ENCODE results near the gene NGF. TPM values are rescaled to one million over a fixed set of nuclear protein-coding genes. Genes with fewer than 3 reads are reported as not detected.

The NGF gene
- total RNA-seq, 2 experiments from 2014 or later: not detected

DNA sequence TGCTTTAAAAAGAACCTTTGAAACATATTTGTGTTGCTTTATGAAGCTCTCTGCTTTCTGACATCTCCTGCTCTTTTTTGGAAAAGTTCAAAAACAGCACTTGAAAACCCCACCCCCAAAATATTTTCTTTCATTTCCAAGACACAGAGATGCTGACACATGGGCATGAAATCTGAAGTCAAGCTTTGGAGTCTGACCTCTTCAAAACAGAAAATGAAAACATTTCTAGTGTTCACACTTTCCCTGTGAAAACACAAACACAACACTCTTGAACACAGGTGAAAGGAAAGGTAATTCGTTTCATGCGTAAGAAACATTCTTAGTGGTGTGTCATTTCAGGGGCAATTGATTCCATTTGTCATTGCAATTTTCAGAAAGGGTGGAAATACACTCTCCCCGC lies 10.8 kb downstream of the NGF start:
- H3K4me1 Mint-ChIP-seq: no peaks in the 10 kb centered on the region
- H3K9me3 Mint-ChIP-seq: no peaks in the 10 kb centered on the region
- no peak for DNase-seq
- no peak overlapping the region for H3K27ac Mint-ChIP-seq
- ChIA-PET POLR2A (no interaction called here), CTCF (no interaction called here)
- H3K4me3 Mint-ChIP-seq: no peak overlapping the region
- no peaks in the 10 kb centered on the region for H3K36me3 Mint-ChIP-seq (ENCODE audit: low read depth)
- peaks cover 1% of the 10 kb centered on the region for H3K27me3 Mint-ChIP-seq

GRCh38 chr1:115326419-115326818 lies 11.6 kb downstream of the NGF start:
- no peak for DNase-seq
- CTCF ChIA-PET: no interaction called here
- POLR2A ChIA-PET: no interaction called here

DNA sequence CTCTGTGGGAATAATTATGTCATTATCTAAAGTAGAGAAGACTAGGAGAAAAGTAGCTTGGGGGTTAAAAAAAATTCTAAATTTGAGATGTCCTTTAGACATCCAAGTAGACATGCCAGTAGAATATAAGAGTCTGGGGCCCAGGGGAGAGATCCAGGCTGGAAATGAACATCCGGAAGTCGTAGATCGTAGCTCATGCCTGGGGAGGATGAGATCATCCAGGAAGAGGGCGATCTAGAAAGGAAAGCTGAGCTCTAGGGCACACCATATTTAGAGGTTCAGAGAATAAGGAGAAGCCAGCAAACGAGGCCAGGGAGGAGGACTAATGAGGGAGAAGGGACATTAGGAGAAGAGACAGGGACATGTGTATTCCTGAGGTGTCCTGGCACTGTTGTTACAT lies 12.2 kb downstream of the NGF start:
- Mint-ChIP-seq H3K27ac (no peak overlapping the region), H3K4me1 (no peaks in the 10 kb centered on the region), H3K36me3 (ENCODE audit: low read depth) (no peaks in the 10 kb centered on the region), H3K27me3 (peaks cover 1% of the 10 kb centered on the region), H3K9me3 (no peaks in the 10 kb centered on the region), H3K4me3 (no peak overlapping the region)
- no peak for DNase-seq
- POLR2A ChIA-PET: no interaction called here
- CTCF ChIA-PET: no interaction called here

More at GRCh38 chr1:115326419-115326818, 11.6 kb downstream of the NGF start:
- Mint-ChIP-seq H3K4me3 (no peak overlapping the region), H3K9me3 (no peaks in the 10 kb centered on the region), H3K4me1 (no peaks in the 10 kb centered on the region), H3K36me3 (ENCODE audit: low read depth) (no peaks in the 10 kb centered on the region), H3K27me3 (peaks cover 1% of the 10 kb centered on the region), H3K27ac (no peak overlapping the region)

DNA sequence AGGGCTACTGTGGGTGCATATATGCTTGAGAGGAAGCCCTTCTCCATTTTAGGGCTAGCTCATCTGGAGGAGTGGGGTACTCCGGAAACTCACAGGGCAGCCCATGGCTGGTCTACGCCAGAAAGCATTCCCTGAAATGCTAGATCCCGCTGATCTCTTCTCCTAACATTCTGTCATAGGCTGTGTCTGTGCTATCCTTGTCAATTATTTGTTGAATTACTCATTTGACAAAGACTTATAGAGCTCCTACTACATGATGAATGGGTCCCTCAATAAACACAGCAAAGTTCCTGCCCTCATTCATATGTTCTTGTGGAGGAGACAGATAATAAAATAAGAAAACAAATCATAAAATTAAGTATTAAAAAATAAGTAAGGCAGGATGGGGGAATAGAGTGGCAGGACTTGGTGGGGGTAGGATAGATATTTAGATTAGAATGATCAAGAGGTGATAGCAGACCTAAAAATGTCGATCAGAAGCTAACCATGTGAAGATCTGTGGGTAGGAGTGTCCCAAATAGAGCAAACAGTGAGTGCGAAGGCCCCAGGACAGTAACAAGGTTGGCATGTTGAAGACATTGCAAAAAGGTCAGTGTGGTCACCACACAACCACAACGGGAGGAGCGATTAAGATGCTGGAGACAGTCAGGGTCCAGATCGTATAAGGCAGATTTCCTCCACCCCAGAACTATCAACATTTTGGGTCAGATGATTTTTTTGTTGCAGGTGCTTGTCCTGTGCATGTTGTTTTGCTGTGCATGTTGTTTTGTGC lies 13.2 kb downstream of the NGF start:
- H3K4me3 Mint-ChIP-seq: no peak overlapping the region
- peaks cover 1% of the 10 kb centered on the region for H3K27me3 Mint-ChIP-seq
- H3K36me3 Mint-ChIP-seq (ENCODE audit: low read depth): no peaks in the 10 kb centered on the region
- H3K9me3 Mint-ChIP-seq: no peaks in the 10 kb centered on the region
- CTCF ChIA-PET: no interaction called here
- POLR2A ChIA-PET: no interaction called here
- H3K4me1 Mint-ChIP-seq: no peaks in the 10 kb centered on the region
- DNase-seq: no peak
- no peak overlapping the region for H3K27ac Mint-ChIP-seq

DNA sequence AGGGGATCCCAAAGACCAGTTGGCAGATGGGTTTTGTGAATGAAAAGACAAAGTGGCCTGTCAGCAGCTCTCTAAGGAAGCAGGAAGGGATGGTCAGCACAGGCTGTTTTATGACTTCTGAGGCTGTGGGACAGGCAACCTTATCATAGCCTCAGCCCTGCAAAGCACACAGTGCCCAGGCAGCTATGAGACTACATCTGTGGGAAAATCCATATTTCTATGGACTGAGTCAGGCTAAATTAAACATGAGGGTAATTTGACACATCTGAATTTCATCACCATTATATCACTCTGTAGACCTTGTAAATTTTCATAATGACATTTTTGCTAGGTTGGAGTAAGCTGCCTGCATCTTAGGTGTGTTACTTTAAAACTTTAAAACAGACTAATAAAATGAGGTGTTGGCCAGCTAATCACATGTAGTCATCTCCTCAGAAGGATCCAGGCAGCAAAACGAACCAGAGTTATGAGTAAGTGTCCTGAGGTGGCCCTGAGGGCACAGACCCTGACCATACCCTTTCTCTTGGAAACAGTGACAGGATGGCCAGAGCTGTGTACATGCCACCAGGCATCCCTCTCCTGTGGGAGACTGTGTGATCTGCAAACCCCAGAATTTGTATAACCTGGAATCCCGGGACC lies 14.6 kb downstream of the NGF start:
- Mint-ChIP-seq H3K27ac (no peak overlapping the region), H3K9me3 (no peaks in the 10 kb centered on the region), H3K4me1 (no peaks in the 10 kb centered on the region), H3K27me3 (no peaks in the 10 kb centered on the region), H3K36me3 (ENCODE audit: low read depth) (no peaks in the 10 kb centered on the region), H3K4me3 (no peak overlapping the region)
- ChIA-PET CTCF (no interaction called here), POLR2A (no interaction called here)
- no peak for DNase-seq

DNA sequence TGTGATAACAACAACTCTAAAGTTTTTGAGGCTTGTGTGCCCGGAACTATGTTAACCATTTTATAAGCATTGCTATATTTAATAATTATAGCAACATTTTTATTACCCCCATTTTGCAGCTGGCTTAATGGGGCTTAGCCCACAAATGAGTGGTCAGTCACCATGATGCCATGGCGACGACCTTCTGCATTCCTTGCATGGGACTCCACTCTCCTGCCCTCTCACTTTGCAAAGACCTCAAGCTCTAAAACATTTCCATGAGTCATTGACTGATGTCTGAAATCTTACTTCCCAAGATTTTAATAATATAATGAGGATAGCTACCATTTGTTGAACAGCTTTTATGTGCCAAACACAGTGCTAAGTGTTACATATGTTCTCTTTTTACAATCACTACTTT lies 15.4 kb downstream of the NGF start:
- POLR2A ChIA-PET: no interaction called here
- Mint-ChIP-seq H3K27ac (no peak overlapping the region), H3K9me3 (no peaks in the 10 kb centered on the region), H3K4me1 (no peaks in the 10 kb centered on the region), H3K36me3 (ENCODE audit: low read depth) (no peaks in the 10 kb centered on the region), H3K27me3 (no peaks in the 10 kb centered on the region), H3K4me3 (no peak overlapping the region)
- CTCF ChIA-PET: no interaction called here
- DNase-seq: no peak

DNA sequence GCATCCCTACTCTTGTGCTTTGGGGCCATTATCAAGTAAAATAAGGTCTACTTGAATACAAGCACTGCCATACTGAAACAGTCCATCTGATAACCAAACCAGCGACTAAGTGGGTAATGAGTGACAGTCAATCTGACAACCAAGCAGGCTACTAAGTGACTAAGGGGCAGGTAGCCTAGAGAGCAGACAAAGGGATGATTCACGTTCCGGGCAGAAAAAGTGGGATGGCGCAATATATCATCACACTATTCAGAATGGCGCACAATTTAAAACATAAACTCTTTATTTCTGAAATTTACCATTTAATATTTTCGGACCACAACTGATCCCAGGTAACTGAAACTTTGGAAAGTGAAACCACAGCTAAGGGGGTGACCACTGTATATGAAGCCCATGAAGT lies 17.7 kb downstream of the NGF start:
- Mint-ChIP-seq H3K27me3 (no peaks in the 10 kb centered on the region), H3K4me1 (no peaks in the 10 kb centered on the region), H3K27ac (no peak overlapping the region), H3K4me3 (no peak overlapping the region), H3K36me3 (ENCODE audit: low read depth) (no peaks in the 10 kb centered on the region), H3K9me3 (no peaks in the 10 kb centered on the region)
- ChIA-PET POLR2A (no interaction called here), CTCF (no interaction called here)
- no peak for DNase-seq

- no peak overlapping the region for H3K27ac Mint-ChIP-seq
- DNase-seq: no peak
- H3K36me3 Mint-ChIP-seq (ENCODE audit: low read depth): no peaks in the 10 kb centered on the region
- no peaks in the 10 kb centered on the region for H3K9me3 Mint-ChIP-seq
- H3K27me3 Mint-ChIP-seq: no peaks in the 10 kb centered on the region
- no peak overlapping the region for H3K4me3 Mint-ChIP-seq
- ChIA-PET POLR2A (no interaction called here), CTCF (no interaction called here)
- H3K4me1 Mint-ChIP-seq: no peaks in the 10 kb centered on the region
Observed at GRCh38 chr1:115319706-115320105, 18.3 kb downstream of the NGF start.

- Mint-ChIP-seq H3K9me3 (no peaks in the 10 kb centered on the region), H3K4me1 (no peaks in the 10 kb centered on the region), H3K4me3 (no peak overlapping the region), H3K36me3 (ENCODE audit: low read depth) (no peaks in the 10 kb centered on the region), H3K27ac (no peak overlapping the region), H3K27me3 (no peaks in the 10 kb centered on the region)
- no peak for DNase-seq
- ChIA-PET CTCF (no interaction called here), POLR2A (interaction anchor here (0.6 kb wide), 1 partner anchor 85 kb away, joined by 3 read pairs; no protein-coding TSS in a partner anchor)
Observed at GRCh38 chr1:115317101-115318012, 20.7 kb downstream of the NGF start.

DNA sequence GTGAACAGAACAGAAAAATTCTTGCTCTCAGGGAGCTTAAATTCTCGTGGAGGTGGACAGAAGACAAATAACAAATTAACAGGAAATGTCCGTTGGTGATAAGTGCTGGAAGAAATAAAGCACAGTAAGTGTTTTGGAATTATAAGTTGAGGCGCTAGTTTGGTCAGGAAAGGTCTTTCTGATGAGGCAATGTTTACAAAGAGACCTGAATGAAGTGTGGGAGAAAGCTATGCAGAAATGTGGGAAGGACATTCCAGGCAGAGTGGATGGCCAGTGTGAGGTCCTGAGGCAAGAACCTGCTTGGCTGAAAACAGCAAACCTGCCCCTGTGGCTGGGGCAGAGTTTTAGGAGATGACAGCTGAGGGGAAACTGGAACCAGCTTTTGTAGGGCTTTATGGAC lies 23.3 kb downstream of the NGF start:
- POLR2A ChIA-PET: no interaction called here
- Mint-ChIP-seq H3K4me3 (no peak overlapping the region), H3K27me3 (peaks cover 3% of the 10 kb centered on the region), H3K4me1 (no peaks in the 10 kb centered on the region), H3K9me3 (no peaks in the 10 kb centered on the region), H3K36me3 (ENCODE audit: low read depth) (no peaks in the 10 kb centered on the region), H3K27ac (no peak overlapping the region)
- CTCF ChIA-PET: no interaction called here
- DNase-seq: no peak

GRCh38 chr1:115314092-115314491 lies 24.0 kb downstream of the NGF start:
- Mint-ChIP-seq H3K4me1 (no peaks in the 10 kb centered on the region), H3K4me3 (no peak overlapping the region), H3K27me3 (peaks cover 3% of the 10 kb centered on the region), H3K36me3 (ENCODE audit: low read depth) (no peaks in the 10 kb centered on the region), H3K27ac (no peak overlapping the region), H3K9me3 (no peaks in the 10 kb centered on the region)
- POLR2A ChIA-PET: no interaction called here
- no peak for DNase-seq
- CTCF ChIA-PET: no interaction called here

DNA sequence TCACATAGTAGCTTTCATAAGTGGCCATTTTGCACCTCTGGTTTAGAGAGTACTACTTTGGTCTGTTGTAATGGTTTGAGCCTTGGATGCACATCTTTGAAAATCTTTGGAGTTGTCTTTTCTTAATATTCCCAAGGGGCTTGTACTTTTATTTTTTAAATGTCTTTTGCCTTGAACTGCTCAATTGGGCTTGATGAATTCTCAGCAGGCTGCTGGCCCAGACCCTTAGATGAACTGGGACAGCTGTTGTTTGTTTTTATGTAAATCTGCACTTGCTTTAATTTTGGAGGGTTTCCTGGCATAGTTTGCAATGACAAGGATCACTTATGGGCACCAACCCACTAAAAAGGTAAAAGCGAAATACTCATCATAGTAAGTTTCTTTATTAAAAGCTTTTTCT lies 24.9 kb downstream of the NGF start:
- ChIA-PET POLR2A (no interaction called here), CTCF (no interaction called here)
- H3K9me3 Mint-ChIP-seq: no peaks in the 10 kb centered on the region
- DNase-seq: no peak
- H3K4me1 Mint-ChIP-seq: no peaks in the 10 kb centered on the region
- H3K27me3 Mint-ChIP-seq: peaks cover 3% of the 10 kb centered on the region
- no peak overlapping the region for H3K4me3 Mint-ChIP-seq
- no peak overlapping the region for H3K27ac Mint-ChIP-seq
- no peaks in the 10 kb centered on the region for H3K36me3 Mint-ChIP-seq (ENCODE audit: low read depth)

GRCh38 chr1:115312742-115313141 lies 25.3 kb downstream of the NGF start:
- Mint-ChIP-seq H3K27me3 (peaks cover 3% of the 10 kb centered on the region), H3K27ac (no peak overlapping the region), H3K9me3 (no peaks in the 10 kb centered on the region), H3K4me3 (no peak overlapping the region), H3K36me3 (ENCODE audit: low read depth) (no peaks in the 10 kb centered on the region), H3K4me1 (no peaks in the 10 kb centered on the region)
- no peak for DNase-seq
- POLR2A ChIA-PET: no interaction called here
- CTCF ChIA-PET: no interaction called here

All from activated CD4-positive, alpha-beta memory T cell treated with anti-CD3 and anti-CD28 coated beads, Interleukin-2, amount 10 ng/mL, durations not matched to agents 7 days and 5 days (primary cell).